NCI-H146 treated with DMSO at 0.1 percent for 48 hours (cell line): ENCODE measurements around the gene MAP2.
"Not testable (repeated sequence)": the region's sequence is repeated elsewhere in the genome, so short reads cannot be mapped to it uniquely, and the experiment has no call there.

Source experiments
- DNase-seq: peaks from one replicate; lab custom pipeline; 2025; ENCODE audit not compliant: unreplicated experiment; lab: John Stamatoyannopoulos, UW

The MAP2 gene

GRCh38 chr2:209584472-209584871 lies 160.6 kb downstream of the MAP2 start:
- no peak for DNase-seq

GRCh38 chr2:209584915-209585314 lies 161.1 kb downstream of the MAP2 start:
- no peak for DNase-seq

- no peak for DNase-seq
Observed at GRCh38 chr2:209591021-209591420, 167.2 kb downstream of the MAP2 start.

GRCh38 chr2:209592106-209592505 lies 168.3 kb downstream of the MAP2 start:
- DNase-seq = no peak

- no peak for DNase-seq
Observed at GRCh38 chr2:209593930-209594329, 170.1 kb downstream of the MAP2 start.

GRCh38 chr2:209596262-209596661 lies 172.4 kb downstream of the MAP2 start:
- DNase-seq = no peak

- not testable (repeated sequence) for DNase-seq
Observed at GRCh38 chr2:209598227-209598626, 174.4 kb downstream of the MAP2 start.

GRCh38 chr2:209600341-209601171 lies 176.7 kb downstream of the MAP2 start:
- peak; percentile 60 for DNase-seq

GRCh38 chr2:209601497-209601896 lies 177.7 kb downstream of the MAP2 start:
- no peak for DNase-seq

GRCh38 chr2:209602259-209602658 lies 178.4 kb downstream of the MAP2 start:
- DNase-seq = no peak

GRCh38 chr2:209609531-209609930 lies 185.7 kb downstream of the MAP2 start:
- no peak for DNase-seq

GRCh38 chr2:209610631-209611030 lies 186.8 kb downstream of the MAP2 start:
- DNase-seq = no peak

GRCh38 chr2:209613649-209614305 lies 189.9 kb downstream of the MAP2 start:
- DNase-seq = no peak

GRCh38 chr2:209614690-209615369 lies 191.0 kb downstream of the MAP2 start:
- DNase-seq = peak; percentile 46

GRCh38 chr2:209619782-209620181 lies 195.9 kb downstream of the MAP2 start:
- no peak for DNase-seq

GRCh38 chr2:209624192-209624938 lies 200.5 kb downstream of the MAP2 start:
- no peak for DNase-seq

GRCh38 chr2:209629597-209629996 lies 205.8 kb downstream of the MAP2 start:
- DNase-seq = no peak

- DNase-seq = no peak
Observed at GRCh38 chr2:209633911-209634310, 210.1 kb downstream of the MAP2 start.

- no peak for DNase-seq
Observed at GRCh38 chr2:209636076-209636475, 212.2 kb downstream of the MAP2 start.

GRCh38 chr2:209637293-209637692 lies 213.4 kb downstream of the MAP2 start:
- DNase-seq = no peak

GRCh38 chr2:209638346-209638745 lies 214.5 kb downstream of the MAP2 start:
- DNase-seq = no peak
